Measurements from ENCODE around the gene TYW5. TPM values are rescaled to one million over a fixed set of nuclear protein-coding genes. Genes with fewer than 3 reads are reported as not detected.

Gene TYW5
- total RNA-seq, 1 experiment from 2014 or later = 7.1 TPM

DNA sequence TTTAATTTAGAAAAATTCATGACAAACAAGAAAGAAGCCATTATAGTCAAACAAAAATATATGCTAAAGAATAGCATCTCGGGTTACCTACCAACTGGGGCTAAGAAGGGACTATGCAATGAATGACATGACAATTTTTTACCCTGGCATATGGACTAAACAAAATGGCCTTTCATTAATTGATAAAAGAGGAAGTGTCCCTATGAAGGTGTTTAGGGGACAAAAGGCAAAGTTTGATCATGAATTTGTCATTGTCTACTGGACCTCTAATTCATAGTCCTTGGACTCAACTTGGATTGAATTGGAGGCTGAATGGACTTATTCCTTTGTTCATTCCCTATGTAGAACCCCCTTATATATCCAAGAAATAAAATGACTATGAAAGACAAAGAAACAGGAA, 12.8 kb upstream of the TYW5 start:
- DNase-seq (ENCODE audit: low read depth, low spot score) (no peak), ATAC-seq (no peak)
- Histone ChIP-seq H3K27me3 (ENCODE audit: control insufficient read depth, insufficient read depth, low read length) (no peaks in the 10 kb centered on the region), H3K4me1 (ENCODE audit: control insufficient read depth, insufficient read depth, low read length) (no peaks in the 10 kb centered on the region), H3K4me3 (ENCODE audit: low read depth in 2 of 2, low read length in 2 of 2) (no peak overlapping the region), H3K9me3 (ENCODE audit: control insufficient read depth, insufficient read depth, low read depth, low read length) (no peaks in the 10 kb centered on the region), H3K36me3 (ENCODE audit: control insufficient read depth, insufficient read depth, low read length) (peaks cover 22% of the 10 kb centered on the region), H3K27ac (ENCODE audit: low read length) (no peak overlapping the region)
- ChIA-PET POLR2A (no interaction called here), CTCF (no interaction called here)
- intact Hi-C loops (cut with micrococcal nuclease; ENCODE audit: unreplicated experiment) = no loop called here
- BruUV-seq (replicated peaks) = no TSS peak
- TF ChIP-seq TCF7L2 (IDR thresholded peaks at IDR 0.05; ENCODE audit: low read depth, low read length) (no peak), SIN3A (IDR thresholded peaks at IDR 0.05; ENCODE audit: borderline replicate concordance, insufficient read depth, low read depth, low read length) (no peak), POLR2AphosphoS5 (IDR thresholded peaks at IDR 0.05; ENCODE audit: low read depth, low read length) (no peak)
- TF ChIP-seq, protein P1, sequence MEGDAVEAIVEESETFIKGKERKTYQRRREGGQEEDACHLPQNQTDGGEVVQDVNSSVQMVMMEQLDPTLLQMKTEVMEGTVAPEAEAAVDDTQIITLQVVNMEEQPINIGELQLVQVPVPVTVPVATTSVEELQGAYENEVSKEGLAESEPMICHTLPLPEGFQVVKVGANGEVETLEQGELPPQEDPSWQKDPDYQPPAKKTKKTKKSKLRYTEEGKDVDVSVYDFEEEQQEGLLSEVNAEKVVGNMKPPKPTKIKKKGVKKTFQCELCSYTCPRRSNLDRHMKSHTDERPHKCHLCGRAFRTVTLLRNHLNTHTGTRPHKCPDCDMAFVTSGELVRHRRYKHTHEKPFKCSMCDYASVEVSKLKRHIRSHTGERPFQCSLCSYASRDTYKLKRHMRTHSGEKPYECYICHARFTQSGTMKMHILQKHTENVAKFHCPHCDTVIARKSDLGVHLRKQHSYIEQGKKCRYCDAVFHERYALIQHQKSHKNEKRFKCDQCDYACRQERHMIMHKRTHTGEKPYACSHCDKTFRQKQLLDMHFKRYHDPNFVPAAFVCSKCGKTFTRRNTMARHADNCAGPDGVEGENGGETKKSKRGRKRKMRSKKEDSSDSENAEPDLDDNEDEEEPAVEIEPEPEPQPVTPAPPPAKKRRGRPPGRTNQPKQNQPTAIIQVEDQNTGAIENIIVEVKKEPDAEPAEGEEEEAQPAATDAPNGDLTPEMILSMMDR (IDR thresholded peaks at IDR 0.05) = no peak
- in situ Hi-C loops (cut with HindIII; ENCODE audit: low pct_unique_long_range_greater_than_20kb, low sequenced_read_pairs) = no loop called here

DNA sequence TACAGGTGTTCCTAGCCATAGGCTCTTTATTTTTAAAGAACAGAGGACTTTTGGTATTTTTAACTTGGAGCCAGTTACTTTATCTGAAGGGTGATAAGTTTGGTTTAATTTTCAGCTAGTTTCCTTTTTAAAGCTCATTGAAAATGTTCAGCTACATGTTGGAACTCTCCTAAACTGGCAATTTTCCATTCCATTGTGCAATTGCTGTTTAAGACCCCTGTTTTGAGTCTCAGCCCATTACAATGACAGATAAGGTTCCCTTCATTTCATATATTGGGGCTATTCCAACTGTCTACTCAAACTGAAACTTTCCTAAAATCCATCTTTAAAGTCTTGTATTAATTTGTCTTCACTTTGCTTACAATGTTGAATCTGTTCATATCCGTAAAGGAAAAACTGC, 11.7 kb upstream of the TYW5 start:
- in situ Hi-C loops (cut with HindIII; ENCODE audit: low pct_unique_long_range_greater_than_20kb, low sequenced_read_pairs) (no loop called here), intact Hi-C loops (cut with micrococcal nuclease; ENCODE audit: unreplicated experiment) (no loop called here)
- no peak overlapping the region for H3K27ac ChIP-seq (ENCODE audit: low read length)
- DNase-seq (ENCODE audit: low read depth, low spot score) (no peak), ATAC-seq (no peak)
- POLR2A ChIA-PET = no interaction called here
- CTCF ChIA-PET = no interaction called here
- H3K27me3 ChIP-seq (ENCODE audit: control insufficient read depth, insufficient read depth, low read length) = no peaks in the 10 kb centered on the region
- TF ChIP-seq POLR2AphosphoS5 (IDR thresholded peaks at IDR 0.05; ENCODE audit: low read depth, low read length) (no peak), TCF7L2 (IDR thresholded peaks at IDR 0.05; ENCODE audit: low read depth, low read length) (no peak), SIN3A (IDR thresholded peaks at IDR 0.05; ENCODE audit: borderline replicate concordance, insufficient read depth, low read depth, low read length) (no peak)
- TF ChIP-seq, protein P1 (IDR thresholded peaks at IDR 0.05) = no peak
- TF ChIP-seq, protein P2, sequence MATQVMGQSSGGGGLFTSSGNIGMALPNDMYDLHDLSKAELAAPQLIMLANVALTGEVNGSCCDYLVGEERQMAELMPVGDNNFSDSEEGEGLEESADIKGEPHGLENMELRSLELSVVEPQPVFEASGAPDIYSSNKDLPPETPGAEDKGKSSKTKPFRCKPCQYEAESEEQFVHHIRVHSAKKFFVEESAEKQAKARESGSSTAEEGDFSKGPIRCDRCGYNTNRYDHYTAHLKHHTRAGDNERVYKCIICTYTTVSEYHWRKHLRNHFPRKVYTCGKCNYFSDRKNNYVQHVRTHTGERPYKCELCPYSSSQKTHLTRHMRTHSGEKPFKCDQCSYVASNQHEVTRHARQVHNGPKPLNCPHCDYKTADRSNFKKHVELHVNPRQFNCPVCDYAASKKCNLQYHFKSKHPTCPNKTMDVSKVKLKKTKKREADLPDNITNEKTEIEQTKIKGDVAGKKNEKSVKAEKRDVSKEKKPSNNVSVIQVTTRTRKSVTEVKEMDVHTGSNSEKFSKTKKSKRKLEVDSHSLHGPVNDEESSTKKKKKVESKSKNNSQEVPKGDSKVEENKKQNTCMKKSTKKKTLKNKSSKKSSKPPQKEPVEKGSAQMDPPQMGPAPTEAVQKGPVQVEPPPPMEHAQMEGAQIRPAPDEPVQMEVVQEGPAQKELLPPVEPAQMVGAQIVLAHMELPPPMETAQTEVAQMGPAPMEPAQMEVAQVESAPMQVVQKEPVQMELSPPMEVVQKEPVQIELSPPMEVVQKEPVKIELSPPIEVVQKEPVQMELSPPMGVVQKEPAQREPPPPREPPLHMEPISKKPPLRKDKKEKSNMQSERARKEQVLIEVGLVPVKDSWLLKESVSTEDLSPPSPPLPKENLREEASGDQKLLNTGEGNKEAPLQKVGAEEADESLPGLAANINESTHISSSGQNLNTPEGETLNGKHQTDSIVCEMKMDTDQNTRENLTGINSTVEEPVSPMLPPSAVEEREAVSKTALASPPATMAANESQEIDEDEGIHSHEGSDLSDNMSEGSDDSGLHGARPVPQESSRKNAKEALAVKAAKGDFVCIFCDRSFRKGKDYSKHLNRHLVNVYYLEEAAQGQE (IDR thresholded peaks at IDR 0.05; ENCODE audit: insufficient read depth in 1 of 2, low read depth in 2 of 2, low read length in 1 of 2) = no peak
- H3K36me3 ChIP-seq (ENCODE audit: control insufficient read depth, insufficient read depth, low read length) = peaks cover 31% of the 10 kb centered on the region
- BruUV-seq (replicated peaks) = no TSS peak
- H3K9me3 ChIP-seq (ENCODE audit: control insufficient read depth, insufficient read depth, low read depth, low read length) = no peaks in the 10 kb centered on the region
- no peak overlapping the region for H3K4me3 ChIP-seq (ENCODE audit: low read depth in 2 of 2, low read length in 2 of 2)
- H3K4me1 ChIP-seq (ENCODE audit: control insufficient read depth, insufficient read depth, low read length) = no peaks in the 10 kb centered on the region
